HG02981 (cell line): ENCODE data around the gene OXER1.
"Not testable (repeated sequence)": the region's sequence is repeated elsewhere in the genome, so short reads cannot be mapped to it uniquely, and the experiment has no call there.

Experiments
- ATAC-seq: cut with Tn5 transposase; IDR thresholded peaks from one replicate; pipeline ENCODE4 v1.9.1; 2021; ENCODE audit warnings: mild to moderate bottlenecking, moderate library complexity; ENCODE audit not compliant: unreplicated experiment

OXER1 gene

DNA sequence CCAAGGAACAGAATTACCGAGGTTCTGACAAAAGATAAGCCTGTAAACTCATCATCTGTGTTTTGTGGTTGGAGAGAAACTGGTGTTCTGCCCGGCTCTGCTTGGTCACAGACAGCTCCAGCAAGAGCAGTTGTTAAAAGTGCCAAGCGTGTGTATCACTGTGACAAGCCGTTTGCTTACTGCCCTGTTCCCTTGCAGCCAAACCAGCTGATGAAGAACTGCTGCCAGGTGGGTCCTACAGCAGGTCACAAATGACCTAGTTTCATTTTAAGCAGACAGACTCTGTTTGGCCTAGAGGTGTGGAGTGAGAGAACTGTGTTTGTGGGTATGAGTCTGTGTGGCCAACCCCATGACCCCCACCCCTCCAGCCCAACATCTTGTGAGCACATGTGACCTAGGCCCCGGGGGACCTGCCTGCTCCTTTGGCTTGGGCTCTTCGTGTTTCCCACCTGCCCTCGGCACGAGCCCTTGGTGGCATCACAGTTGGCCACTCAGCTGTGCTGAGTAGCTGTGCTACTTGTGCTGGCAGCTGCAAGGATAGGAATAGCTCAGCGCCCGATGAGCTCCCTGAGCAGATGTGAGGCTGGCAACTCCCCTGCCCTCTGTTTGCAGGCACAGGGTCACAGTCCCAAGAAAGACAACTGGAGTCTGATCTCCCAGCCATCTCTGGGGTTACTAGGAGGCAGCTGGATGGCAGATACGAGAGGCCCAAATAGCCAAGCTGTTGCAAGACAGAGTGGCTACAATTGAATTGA lies 9.7 kb downstream of the OXER1 start:
- ATAC-seq: peak; percentile 70

DNA sequence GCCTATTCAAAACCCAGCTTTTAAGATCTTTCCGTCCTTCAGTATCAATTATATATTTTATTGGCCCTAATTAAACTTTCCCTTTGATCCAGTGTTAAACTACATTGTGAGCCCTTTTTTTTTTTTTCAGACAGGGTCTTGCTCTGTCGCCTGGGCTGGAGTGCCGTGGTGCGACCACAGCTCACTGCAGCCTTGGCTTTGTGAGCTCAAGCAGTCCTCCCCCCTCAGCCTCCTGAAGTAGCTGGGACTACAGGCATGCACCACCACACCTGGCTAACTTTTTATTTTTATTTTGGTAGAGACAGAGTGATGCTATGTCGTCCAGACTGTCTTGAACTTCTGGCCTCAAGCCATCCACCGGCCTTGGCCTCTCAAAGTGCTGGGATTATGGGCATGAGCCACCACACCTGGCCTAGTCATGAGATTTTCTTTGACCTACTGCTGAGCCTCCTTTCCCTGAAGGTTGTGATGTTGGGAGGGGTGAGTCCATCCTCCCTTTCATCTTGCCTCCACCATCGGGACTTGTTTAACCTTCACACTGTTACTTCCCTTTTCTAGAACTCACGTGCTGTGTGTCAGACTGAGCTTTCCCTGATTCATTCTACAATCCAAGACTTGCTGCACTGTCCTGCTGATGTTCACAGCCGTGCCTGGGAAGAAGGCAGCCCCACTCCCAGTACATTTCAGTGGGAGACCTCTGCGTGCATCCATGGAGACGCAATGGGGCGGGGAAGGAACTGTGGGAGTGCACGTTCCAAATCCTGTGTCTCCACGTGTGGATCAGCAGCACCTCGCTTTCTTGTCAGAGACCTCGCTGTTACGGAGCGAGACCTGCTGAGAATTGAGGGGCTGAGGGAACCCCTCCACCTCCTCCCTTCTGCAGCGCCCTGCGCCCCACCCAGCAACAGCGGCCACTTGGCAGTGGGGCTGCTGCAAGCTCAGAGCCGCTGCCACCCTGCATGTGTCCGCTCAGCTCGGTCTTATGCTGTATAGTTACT lies 10.8 kb downstream of the OXER1 start:
- ATAC-seq: no peak

DNA sequence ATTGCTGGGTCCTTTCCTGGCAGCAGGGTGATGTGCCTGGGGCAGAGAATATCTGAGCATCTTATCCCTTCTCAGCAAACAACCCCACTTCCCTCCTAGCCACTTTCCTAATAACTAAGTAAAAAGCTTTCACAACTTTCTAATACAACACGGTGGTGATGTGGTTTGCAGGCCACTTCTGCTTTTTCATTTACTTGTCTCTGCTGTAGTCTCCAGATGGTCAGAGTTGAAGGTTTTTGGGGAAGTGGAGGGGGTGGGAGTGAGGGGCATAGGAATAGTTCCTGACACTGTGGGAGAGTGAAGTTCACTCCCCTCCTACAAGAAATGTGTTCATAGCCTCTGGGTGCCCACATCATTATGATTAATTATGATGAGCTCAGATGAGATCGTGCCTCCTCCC lies 11.6 kb downstream of the OXER1 start:
- peak; percentile 59 for ATAC-seq

DNA sequence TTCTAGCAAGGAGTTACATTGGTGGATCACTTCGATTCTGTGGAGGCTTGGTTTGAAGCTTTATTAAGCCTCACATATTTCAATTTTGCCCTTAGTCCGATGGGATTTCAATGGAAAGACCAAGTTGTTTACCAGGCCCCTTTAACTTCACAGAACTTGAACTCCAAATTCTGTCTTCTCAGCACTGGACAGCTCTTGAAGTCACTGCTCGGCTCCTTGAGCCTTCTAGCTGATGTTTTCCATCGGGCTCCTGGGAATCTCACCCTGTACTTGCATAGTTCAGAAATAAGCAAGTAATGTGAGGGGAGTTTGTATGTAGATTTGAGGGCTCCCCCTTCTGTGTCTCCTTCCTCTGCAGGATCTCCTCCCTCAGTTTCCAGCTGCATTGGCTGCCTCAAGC lies 15.1 kb downstream of the OXER1 start:
- no peak for ATAC-seq

- no peak for ATAC-seq
Observed at GRCh38 chr2:42747422-42747821, 16.5 kb downstream of the OXER1 start.

- ATAC-seq: no peak
Observed at GRCh38 chr2:42744545-42745082, 19.3 kb downstream of the OXER1 start.

DNA sequence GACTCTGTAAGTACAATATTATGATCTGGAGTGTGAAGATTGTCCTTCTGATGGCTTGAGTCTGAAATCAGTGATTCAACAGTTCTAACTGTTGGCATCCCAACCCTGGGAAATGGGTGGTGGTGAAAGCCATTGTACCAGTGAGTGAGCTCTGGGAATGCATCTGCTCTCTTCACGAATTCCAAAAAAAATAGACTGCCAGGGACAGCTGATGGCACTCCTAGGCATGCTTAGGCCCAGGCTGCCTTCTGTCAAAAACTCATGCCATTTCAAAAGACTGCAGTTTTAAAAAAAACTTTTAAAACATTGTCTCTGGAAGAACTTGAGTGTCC lies 20.3 kb downstream of the OXER1 start:
- ATAC-seq: no peak

DNA sequence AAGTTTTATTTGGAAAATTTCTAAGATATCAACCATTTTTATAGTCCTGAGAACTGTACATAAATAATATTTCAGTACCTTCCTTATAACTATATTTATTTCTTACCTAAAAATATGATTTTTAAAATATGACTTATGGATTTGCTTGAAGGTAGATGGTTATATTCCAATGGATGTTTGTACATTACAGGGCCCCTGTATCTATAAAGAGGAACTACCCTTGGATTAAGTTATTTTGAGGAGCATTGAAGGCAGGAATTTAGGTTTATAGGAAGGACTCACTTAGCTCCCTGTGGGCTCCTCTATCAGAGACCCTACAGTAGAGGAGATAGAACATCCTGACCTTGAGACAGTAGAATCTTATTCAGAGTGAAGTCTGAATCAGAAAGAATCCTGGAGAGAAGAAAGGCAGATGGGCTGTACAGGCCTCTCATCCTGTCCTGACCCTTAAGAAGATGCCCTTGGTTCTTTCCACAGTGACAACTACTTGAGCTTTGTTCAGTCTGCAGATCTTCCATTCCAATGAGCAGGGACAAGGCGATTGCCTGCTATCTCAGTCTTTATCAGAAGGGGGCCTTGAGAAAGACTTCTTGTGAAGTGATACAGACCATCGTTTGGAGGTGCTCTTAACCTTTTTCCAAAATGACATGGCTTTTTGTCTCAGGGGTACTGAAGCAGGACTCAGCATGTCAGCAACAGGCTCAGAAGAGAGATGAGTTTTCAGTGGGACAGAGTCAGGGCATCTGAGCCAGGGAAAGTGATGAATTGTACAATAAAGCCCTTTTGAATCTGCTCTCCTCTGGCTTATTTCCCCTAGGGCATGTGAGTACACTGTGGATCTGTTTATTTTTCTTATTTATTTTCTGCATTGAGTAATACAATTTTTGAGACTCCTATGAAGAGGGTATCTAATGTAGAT lies 20.9 kb downstream of the OXER1 start:
- ATAC-seq: no peak

DNA sequence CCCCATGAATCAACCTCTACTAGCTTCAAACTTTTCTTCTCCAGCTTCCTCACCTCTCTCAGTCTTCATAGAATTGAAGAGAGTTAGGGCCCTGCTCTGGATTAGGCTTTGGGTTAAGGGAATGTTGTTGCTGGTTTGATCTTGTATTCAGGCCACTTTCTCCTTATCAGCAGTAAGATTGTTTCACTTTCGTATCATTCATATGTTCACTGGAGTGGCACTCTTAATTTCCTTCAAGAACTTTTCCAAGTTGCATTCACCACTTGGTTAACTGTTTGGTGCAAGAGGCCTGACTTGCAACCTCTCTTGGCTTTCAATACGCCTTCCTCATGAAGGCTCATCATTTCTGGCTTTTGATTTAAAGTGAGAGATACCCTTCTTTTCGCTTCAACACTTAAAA lies 22.8 kb downstream of the OXER1 start:
- ATAC-seq: no peak

DNA sequence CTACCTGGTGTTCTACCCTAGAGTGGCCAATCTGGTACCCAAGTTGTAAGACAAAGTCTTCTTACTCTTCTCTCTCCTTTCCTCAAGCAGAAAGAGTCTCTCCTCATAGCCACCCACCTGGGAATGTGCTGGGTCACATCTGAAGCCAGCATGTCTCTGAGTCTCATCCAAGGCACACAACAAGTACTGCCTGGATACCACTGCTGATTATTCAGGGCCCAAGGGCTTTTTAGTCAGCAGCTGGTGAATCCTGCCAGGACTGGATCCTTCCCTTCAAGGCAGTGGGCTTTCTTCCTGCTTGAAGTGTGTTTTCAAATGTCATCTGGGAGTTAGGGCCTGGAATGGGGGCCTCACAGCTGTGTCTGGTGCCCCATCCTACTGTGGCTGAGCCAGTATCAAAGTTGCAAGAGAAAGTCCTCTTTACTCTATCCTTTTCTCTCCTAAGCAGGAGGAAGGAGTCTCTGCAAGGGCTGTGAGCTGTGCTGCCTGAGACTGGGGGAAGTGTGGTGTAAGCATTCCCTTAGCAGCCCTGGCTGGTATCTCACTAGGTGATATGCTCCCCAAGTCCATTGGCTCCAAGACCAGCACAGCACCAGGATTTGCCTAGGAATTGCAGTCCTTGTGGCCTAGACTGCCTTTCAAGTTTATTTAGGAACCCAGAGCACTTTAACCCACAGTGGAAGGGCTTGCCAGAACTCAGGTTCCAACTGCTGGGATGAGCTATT lies 27.2 kb downstream of the OXER1 start:
- no peak for ATAC-seq

DNA sequence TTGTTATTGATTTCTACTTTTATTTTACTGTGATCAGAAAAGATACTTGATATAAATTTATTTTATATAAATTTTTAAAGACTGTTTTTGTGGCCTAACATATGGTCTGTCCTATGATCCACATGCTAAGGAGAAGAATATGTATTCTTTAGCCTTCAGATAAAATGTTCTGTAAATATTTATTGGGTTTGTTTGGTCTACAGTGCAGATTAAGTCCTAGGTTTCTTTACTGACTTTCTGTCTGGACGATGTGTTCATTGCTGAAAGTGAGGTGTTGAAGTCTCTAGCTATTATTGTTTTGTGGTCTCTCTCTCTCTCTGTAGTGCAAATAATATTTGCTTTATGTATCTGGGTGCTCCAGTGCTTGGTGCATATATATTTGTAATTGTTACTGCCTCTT lies 30.1 kb downstream of the OXER1 start:
- ATAC-seq: no peak

DNA sequence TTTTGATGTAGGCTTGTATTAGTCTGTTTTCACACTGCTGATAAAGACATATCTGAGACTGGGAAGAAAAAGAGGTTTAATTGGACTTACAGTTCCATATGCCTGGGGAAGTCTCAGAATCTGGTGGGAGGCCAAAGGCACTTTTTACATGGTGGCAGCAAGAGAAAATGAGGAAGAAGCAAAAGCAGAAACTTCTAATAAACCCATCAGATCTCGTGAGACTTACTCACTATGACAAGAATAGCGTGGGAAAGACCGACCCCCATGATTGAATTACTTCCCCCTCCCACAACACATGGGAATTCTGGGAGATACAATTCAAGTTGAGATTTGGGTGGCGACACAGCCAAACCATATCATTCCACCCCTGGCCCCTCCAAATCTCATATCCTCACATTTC lies 32.6 kb downstream of the OXER1 start:
- ATAC-seq: not testable (repeated sequence)

GRCh38 chr2:42726680-42727079 lies 37.3 kb downstream of the OXER1 start:
- ATAC-seq: no peak

DNA sequence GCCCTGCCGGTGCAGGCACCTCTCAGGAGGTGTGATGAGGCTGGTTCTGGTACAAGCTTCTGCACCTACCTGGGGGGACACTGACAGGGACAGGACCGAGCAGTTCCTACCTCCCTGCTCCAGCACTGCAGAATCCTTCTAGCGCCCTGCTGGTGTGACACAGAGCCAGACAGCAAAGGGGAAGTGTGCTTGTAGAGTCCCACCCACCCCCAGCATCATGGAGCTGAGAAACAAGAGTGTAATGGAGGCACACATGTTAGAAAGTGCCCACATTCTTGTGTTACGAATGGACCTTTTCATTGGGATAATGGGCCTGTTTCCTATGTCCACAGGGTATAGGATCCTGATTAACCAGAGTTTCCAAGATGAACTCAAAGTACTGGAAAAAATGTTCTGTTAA lies 38.3 kb downstream of the OXER1 start:
- ATAC-seq: no peak

DNA sequence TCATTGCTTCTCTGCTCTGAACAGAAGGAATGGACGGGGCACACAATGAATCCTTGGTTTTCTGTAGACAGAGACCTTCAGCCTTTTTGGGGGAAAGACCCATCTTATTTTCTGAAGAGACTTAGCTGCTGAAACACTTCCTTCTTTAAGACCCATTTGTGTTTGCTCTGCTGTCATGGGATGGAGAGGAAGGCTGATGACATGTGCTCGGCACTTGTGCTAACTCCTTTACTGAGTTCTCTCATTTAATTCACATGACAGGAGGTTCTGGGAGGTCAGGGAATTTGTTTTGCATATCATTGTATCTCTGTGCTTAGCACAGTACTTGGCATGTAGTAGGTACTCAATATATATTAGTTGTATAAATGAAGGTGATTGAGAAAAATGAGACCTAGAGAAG lies 39.0 kb downstream of the OXER1 start:
- ATAC-seq: no peak

DNA sequence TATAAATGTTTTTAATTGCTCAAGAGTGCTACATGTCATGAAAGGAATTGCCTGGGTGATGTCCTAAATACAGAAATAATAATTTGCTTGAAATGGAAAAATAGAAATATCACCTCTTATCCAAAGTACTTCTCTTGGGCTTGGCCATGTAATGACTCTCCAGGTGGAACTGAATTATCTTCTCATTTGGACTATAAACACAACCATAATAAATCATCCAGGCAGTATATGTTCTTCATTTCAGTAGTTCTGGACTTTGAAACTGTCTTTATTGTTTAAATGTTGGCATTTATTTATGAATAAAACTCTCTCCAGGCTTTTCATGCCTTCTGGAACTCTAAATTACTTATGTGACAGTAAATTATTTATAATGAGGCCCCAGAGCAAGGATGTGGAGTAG lies 40.5 kb downstream of the OXER1 start:
- ATAC-seq: no peak

- peak; percentile 97 for ATAC-seq
Observed at GRCh38 chr2:42722320-42723190, 41.4 kb downstream of the OXER1 start.

GRCh38 chr2:42721898-42722297 lies 42.0 kb downstream of the OXER1 start:
- no peak for ATAC-seq

DNA sequence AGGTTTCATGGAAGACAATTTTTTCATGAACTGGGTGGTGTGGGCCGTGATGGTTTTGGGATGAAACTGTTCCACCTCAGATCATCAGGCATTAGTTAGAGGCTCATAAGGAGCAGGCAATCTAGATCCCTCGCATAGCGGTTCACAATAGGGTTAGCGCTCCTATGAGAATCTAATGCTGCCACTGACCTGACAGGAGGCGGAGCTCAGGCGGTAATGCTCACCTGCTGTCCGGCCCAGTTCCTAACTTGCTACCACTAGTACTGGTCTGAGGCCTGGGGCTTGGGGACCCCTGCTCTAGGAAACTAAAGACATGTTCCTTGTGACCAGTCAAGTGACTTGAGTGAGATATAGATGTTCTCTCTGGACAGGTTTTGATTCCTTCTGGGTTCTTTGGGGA lies 49.2 kb downstream of the OXER1 start:
- no peak for ATAC-seq
